Spleen (tissue), 11 donors: ENCODE data around the gene CEMIP. TPM values are rescaled to one million over a fixed set of nuclear protein-coding genes. Genes with fewer than 3 reads are reported as not detected.

Experiments used
- DNase-seq: peaks from one replicate; pipeline ENCODE4 v3.0.0-alpha.2; 2020
- H3K27ac ChIP-seq, 8 donors: fragments of 200-600 bp; sonication (generic) in 7 of 8; 1 replicate in 4 of 8; 2 replicates in 4 of 8; pipeline versions ENCODE4 v1.5.0 to v1.8.0; 2016 to 2021; ENCODE audit warnings: inconsistent platforms in 4 of 8, mild to moderate bottlenecking in 4 of 8, moderate library complexity in 1 of 8
- H3K27me3 ChIP-seq, 7 donors: fragments of 200-600 bp; sonication (generic) in 6 of 7; replicated peaks in 1 of 7; 1 replicate in 4 of 7; 2 replicates in 3 of 7; pipeline versions ENCODE4 v1.5.0 to v1.8.0; 2016 to 2021; ENCODE audit warnings: inconsistent platforms in 3 of 7, mild to moderate bottlenecking in 1 of 7
- H3K36me3 ChIP-seq, 6 donors: fragments of 200-600 bp; sonication (generic) in 5 of 6; 1 replicate in 4 of 6; 2 replicates in 2 of 6; pipeline versions ENCODE4 v1.5.0 to v1.8.0; 2016 to 2021; ENCODE audit warnings: inconsistent platforms in 2 of 6
- H3K4me1 ChIP-seq, 6 donors: fragments of 200-600 bp; sonication (generic) in 5 of 6; 1 replicate in 3 of 6; 2 replicates in 3 of 6; pipeline versions ENCODE4 v1.5.0 to v1.8.0; 2016 to 2021; ENCODE audit warnings: inconsistent platforms in 3 of 6
- H3K4me3 ChIP-seq, 8 donors: fragments of 200-600 bp; sonication (generic) in 7 of 8; 1 replicate in 4 of 8; 2 replicates in 4 of 8; pipeline versions ENCODE4 v1.5.0 to v1.8.0; 2016 to 2021; ENCODE audit warnings: inconsistent platforms in 4 of 8, mild to moderate bottlenecking in 4 of 8, moderate library complexity in 2 of 8
- H3K9me3 ChIP-seq, 8 donors: fragments of 200-600 bp; sonication (generic) in 7 of 8; 1 replicate in 4 of 8; 2 replicates in 4 of 8; pipeline versions ENCODE4 v1.5.0 to v1.8.0; 2016 to 2021; ENCODE audit warnings: inconsistent platforms in 4 of 8
- POLR2A ChIP-seq, 3 donors: fragments of 450-650 bp; IDR thresholded peaks; one replicate each; pipeline ENCODE4 v1.5.1; 2017; ENCODE audit warnings: antibody characterized with exemption in 3 of 3, mild to moderate bottlenecking in 1 of 3
- POLR2AphosphoS5 ChIP-seq, 3 donors: sonication (generic); formaldehyde crosslinking; IDR thresholded peaks; one replicate each; pipeline ENCODE4 v1.5.1; 2017; ENCODE audit warnings: antibody characterized with exemption in 3 of 3
- WGBS, 5 donors: extraction: QIAGEN DNeasy Blood & Tissue Kit in 3 of 5; methylation state at CpG; one replicate each; pipeline versions ENCODE4 v1.1.5 to v1.1.7; 2013 to 2018; 5-methylcytosine and 5-hydroxymethylcytosine counted together
- intact Hi-C: fragments of 100-400 bp; cut with DNase I; formaldehyde crosslinking; loops from one replicate; pipeline ENCODE4 v1.15.0; 2023; ENCODE audit warnings: low total_unique reads
- polyA plus RNA-seq, 3 donors: library from polyadenylated mRNA; stranded (reverse); fragments of 200-250 nt; gene quantifications; one replicate each; pipeline ENCODE4 v1.2.1, GENCODE V29; 2013
- total RNA-seq, 7 donors: library from RNA; depleted of rRNA in 3 of 7; stranded (reverse); fragments of >200 nt in 3 of 7; fragmentation: NEBNext Ultra II Directional in 4 of 7; extraction: Animal tissue kit (Norgen Biotek cat#: 25700) in 4 of 7; gene quantifications; one replicate each; pipeline versions ENCODE4 v1.1.0 to v1.2.1, GENCODE V29; 2016 to 2021
- TF ChIP-seq, protein P1 (sequence below), 11 experiments: fragments of 200-600 bp in 7 of 11; fragments of 450-650 bp in 4 of 11; sonication (generic) in 4 of 11; IDR thresholded peaks in 8 of 11; conservative IDR thresholded peaks in 3 of 11; 1 replicate in 7 of 11; 2 replicates in 4 of 11; pipeline versions ENCODE4 v1.4.0 to v1.8.0; 2016 to 2021; ENCODE audit warnings: antibody characterized with exemption in 11 of 11, inconsistent platforms in 4 of 11, mild to moderate bottlenecking in 1 of 11
- donor health status: healthy with polysubstance abuse.
- donor health status: DM: no; HTN: no; CAD: no; lungs with moderate emphysema.
- donor health status: DM: no; HTN: no; CAD: no.
- donor health status: Bipolar disorder and iron deficiency.
- donor health status: healthy.
- donor health status: DM: no; HTN: no; CAD: no.
- donor health status: DM: yes; HTN: yes; CAD: no.

The CEMIP gene
- total and polyA plus RNA-seq, 10 donors, result 0.20 to 3.0 (median 1.0) TPM; not detected in 1

DNA sequence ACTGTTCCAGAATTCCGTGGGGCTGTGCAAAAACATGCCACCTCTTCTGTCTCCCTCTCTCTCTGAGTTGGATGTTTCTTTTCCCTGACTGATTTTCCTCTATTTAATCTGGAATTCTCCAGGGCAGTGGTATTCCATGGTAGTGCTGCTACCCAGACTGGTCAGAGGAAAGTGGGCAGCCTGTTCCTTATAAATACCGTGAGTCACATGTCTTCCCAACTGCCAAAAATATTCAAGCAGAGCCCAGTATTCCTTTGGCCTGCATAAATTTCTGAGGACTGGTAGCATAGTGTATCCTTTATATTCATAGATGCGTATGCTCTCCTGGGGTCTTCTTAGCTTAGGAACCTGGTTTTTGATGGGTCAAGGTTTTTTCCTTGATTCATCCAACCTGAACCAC, 40.9 kb downstream of the CEMIP start:
- H3K9me3 ChIP-seq, result no peaks in the 10 kb centered on the region
- intact Hi-C loops, result no loop called here
- peaks cover 0 to 3% (median 0%) of the 10 kb centered on the region in 6 donors for H3K4me1 ChIP-seq
- TF ChIP-seq POLR2AphosphoS5 (IDR thresholded peaks at IDR 0.05) (no peak), POLR2A (IDR thresholded peaks at IDR 0.05) (no peak)
- TF ChIP-seq, protein P1, sequence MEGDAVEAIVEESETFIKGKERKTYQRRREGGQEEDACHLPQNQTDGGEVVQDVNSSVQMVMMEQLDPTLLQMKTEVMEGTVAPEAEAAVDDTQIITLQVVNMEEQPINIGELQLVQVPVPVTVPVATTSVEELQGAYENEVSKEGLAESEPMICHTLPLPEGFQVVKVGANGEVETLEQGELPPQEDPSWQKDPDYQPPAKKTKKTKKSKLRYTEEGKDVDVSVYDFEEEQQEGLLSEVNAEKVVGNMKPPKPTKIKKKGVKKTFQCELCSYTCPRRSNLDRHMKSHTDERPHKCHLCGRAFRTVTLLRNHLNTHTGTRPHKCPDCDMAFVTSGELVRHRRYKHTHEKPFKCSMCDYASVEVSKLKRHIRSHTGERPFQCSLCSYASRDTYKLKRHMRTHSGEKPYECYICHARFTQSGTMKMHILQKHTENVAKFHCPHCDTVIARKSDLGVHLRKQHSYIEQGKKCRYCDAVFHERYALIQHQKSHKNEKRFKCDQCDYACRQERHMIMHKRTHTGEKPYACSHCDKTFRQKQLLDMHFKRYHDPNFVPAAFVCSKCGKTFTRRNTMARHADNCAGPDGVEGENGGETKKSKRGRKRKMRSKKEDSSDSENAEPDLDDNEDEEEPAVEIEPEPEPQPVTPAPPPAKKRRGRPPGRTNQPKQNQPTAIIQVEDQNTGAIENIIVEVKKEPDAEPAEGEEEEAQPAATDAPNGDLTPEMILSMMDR (IDR thresholded peaks at IDR 0.05 in 8 of 11, conservative IDR thresholded peaks at IDR 0.05 in 3 of 11), result no peak
- WGBS, 5 donors, result 61 to 89% (median 75%) methylated on average over 3 of the region's 3 CpGs
- no peak overlapping the region for H3K27ac ChIP-seq
- no peak for DNase-seq
- no peak overlapping the region for H3K4me3 ChIP-seq
- H3K27me3 ChIP-seq, result peaks cover 0 to 21% (median 0%) of the 10 kb centered on the region in 7 donors
- H3K36me3 ChIP-seq, result no peaks in the 10 kb centered on the region

DNA sequence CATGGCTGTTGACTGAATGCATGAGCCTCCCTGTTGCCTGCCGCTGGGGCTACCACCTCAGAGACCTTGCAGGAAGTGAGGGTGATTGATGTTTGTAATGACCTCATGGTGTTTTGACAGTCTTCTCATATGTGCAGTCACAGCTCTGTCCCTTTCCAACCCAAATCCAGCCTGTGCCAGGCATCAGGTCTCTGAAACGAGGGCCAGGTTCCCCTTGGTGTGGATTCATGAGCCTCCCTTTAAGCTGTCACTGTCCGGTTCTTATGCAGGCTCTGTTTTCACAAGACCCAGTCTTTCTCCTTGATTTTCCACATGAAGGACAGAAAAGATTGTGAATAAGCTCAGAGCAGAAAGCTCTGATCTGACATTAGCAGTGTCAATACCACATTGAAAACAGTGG, 43.1 kb downstream of the CEMIP start:
- 59 to 85% (median 76%) methylated on average over 2 to 3 of the region's 3 CpGs for WGBS, 5 donors
- Histone ChIP-seq H3K36me3 (no peaks in the 10 kb centered on the region), H3K27ac (no peak overlapping the region), H3K27me3 (peaks cover 0 to 9% (median 0%) of the 10 kb centered on the region in 7 donors), H3K9me3 (no peaks in the 10 kb centered on the region), H3K4me3 (no peak overlapping the region), H3K4me1 (peaks cover 0 to 3% (median 0%) of the 10 kb centered on the region in 6 donors)
- DNase-seq, result no peak
- intact Hi-C loops, result no loop called here
- TF ChIP-seq POLR2AphosphoS5 (IDR thresholded peaks at IDR 0.05), result no peak
- no peak for TF ChIP-seq POLR2A (IDR thresholded peaks at IDR 0.05)
- TF ChIP-seq, protein P1 (IDR thresholded peaks at IDR 0.05 in 8 of 11, conservative IDR thresholded peaks at IDR 0.05 in 3 of 11), result no peak

DNA sequence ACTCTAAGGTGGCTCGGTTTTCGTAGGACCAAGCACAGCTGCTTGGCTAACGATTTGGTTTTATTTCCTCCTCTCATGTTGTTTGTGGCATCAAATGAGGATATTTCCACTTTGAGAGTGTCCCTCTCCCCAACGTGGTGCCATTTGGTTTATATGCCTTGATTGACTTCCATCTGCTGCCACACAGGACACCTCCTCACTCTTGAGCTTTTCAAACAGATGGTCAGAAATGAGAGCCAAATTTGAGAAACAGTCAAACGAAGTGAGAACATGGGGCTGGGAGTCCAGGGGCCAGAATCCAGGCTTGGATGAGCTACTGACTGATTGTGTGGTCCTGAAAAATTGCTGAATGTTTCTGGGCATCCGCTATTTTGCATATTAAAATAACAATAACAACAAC, 43.5 kb downstream of the CEMIP start:
- H3K4me3 ChIP-seq, result no peak overlapping the region
- no peak for DNase-seq
- no peak overlapping the region for H3K27ac ChIP-seq
- H3K9me3 ChIP-seq, result no peaks in the 10 kb centered on the region
- TF ChIP-seq POLR2A (IDR thresholded peaks at IDR 0.05), result no peak
- TF ChIP-seq, protein P1 (IDR thresholded peaks at IDR 0.05 in 8 of 11, conservative IDR thresholded peaks at IDR 0.05 in 3 of 11), result no peak
- no peak for TF ChIP-seq POLR2AphosphoS5 (IDR thresholded peaks at IDR 0.05)
- WGBS, 5 donors, result 64 to 75% (median 69%) methylated on average over 6 of the region's 6 CpGs
- peaks cover 0 to 5% (median 0%) of the 10 kb centered on the region in 7 donors for H3K27me3 ChIP-seq
- intact Hi-C loops, result no loop called here
- peaks cover 0 to 3% (median 0%) of the 10 kb centered on the region in 6 donors for H3K4me1 ChIP-seq
- H3K36me3 ChIP-seq, result no peaks in the 10 kb centered on the region

DNA sequence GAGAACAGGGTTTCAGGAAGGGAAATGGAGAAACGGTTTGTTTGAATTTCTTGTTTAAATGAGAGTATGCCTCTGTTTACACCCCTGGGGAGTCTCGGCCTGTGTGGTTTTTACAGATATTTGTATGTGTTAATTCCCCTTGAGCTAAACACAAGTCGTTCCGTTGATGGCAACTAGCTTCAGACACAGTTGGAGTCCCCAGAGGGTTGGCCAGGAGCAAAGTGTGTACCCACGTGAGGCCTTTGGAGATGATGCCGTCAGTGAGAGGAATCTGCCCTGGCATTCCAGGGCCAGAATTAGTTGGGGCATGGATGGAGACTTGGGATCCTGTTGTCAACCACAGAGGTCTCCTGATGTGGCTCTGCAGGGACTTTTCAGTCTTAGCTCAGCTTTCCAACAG, 44.0 kb downstream of the CEMIP start:
- TF ChIP-seq POLR2A (IDR thresholded peaks at IDR 0.05) (no peak), POLR2AphosphoS5 (IDR thresholded peaks at IDR 0.05) (no peak)
- TF ChIP-seq, protein P1 (IDR thresholded peaks at IDR 0.05 in 8 of 11, conservative IDR thresholded peaks at IDR 0.05 in 3 of 11), result no peak
- 47 to 65% (median 58%) methylated on average over 6 of the region's 6 CpGs for WGBS, 5 donors
- Histone ChIP-seq H3K27me3 (peaks cover 0 to 4% (median 0%) of the 10 kb centered on the region in 7 donors), H3K27ac (no peak overlapping the region), H3K4me3 (no peak overlapping the region), H3K9me3 (no peaks in the 10 kb centered on the region), H3K36me3 (no peaks in the 10 kb centered on the region), H3K4me1 (peaks cover 0 to 3% (median 0%) of the 10 kb centered on the region in 6 donors)
- no peak for DNase-seq
- intact Hi-C loops, result no loop called here
